Measurements from ENCODE around the gene PACSIN2. TPM values are rescaled to one million over a fixed set of nuclear protein-coding genes. Genes with fewer than 3 reads are reported as not detected.

PACSIN2 gene
- total RNA-seq, 6 experiments from 2014 or later: 21.4 to 67.0 (median 47.1) TPM

DNA sequence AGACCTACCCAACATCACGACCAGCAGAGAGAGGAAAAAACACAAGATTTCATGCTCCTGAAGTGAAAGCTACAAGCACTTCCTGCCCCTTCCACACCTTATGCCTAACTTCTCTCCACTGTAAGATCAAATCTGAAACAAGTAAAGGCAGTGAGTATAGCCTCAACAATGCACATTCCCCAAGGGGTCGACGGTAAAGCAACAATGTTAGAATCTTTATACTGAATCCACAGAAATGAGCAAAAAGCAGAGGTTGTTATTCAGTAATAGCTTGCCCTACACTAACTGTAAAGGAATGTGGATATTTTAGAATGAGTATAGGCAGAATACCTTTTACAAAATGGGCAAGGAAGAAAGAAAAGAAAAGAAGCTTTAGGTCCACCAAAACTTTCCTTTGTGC, 173.5 kb downstream of the PACSIN2 start:
- TF ChIP-seq, protein P1, sequence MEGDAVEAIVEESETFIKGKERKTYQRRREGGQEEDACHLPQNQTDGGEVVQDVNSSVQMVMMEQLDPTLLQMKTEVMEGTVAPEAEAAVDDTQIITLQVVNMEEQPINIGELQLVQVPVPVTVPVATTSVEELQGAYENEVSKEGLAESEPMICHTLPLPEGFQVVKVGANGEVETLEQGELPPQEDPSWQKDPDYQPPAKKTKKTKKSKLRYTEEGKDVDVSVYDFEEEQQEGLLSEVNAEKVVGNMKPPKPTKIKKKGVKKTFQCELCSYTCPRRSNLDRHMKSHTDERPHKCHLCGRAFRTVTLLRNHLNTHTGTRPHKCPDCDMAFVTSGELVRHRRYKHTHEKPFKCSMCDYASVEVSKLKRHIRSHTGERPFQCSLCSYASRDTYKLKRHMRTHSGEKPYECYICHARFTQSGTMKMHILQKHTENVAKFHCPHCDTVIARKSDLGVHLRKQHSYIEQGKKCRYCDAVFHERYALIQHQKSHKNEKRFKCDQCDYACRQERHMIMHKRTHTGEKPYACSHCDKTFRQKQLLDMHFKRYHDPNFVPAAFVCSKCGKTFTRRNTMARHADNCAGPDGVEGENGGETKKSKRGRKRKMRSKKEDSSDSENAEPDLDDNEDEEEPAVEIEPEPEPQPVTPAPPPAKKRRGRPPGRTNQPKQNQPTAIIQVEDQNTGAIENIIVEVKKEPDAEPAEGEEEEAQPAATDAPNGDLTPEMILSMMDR (IDR thresholded peaks at IDR 0.05): no peak
- TF ChIP-seq POLR2A (IDR thresholded peaks at IDR 0.05): no peak
- peaks cover 0 to 25% (median 10%) of the 10 kb centered on the region in 4 donors for H3K36me3 ChIP-seq
- no peak for DNase-seq
- H3K9me3 ChIP-seq: no peaks in the 10 kb centered on the region
- 45% methylated on average over 2 of the region's 3 CpGs for WGBS (ENCODE audit: insufficient coverage, low coverage, low lambda C conversion rate, missing lambda C conversion rate)
- intact Hi-C loops (cut with DNase I): no loop called here
- ATAC-seq: no peak
- H3K27me3 ChIP-seq: no peaks in the 10 kb centered on the region
- H3K4me3 ChIP-seq: no peak overlapping the region
- no peaks in the 10 kb centered on the region for H3K4me1 ChIP-seq
- H3K27ac ChIP-seq: no peak overlapping the region

DNA sequence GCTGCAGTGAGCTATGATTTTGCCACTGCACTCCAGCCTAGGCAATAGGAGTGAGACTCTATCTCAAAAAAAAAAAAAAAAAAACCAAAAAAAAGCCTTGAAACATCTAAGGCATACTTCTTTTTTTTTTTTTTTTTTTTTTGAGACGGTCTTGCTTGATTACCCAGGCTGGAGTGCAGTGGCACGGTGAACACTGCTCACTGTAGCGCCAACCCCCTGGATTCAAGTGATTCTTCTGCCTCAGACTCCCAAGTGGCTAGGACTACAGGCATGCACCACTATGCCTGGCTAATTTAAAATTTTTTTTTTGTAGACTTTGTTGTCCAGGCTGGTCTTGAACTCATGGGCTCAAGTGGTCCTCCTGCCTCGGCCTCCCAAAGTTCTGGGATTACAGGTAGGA, 177.4 kb downstream of the PACSIN2 start:
- ATAC-seq (no peak), DNase-seq (peak in 1 of 3 donors; percentile 12)
- Histone ChIP-seq H3K4me3 (no peak overlapping the region), H3K4me1 (no peaks in the 10 kb centered on the region), H3K9me3 (no peaks in the 10 kb centered on the region), H3K36me3 (peaks cover 5 to 50% (median 18%) of the 10 kb centered on the region in 4 donors), H3K27me3 (no peaks in the 10 kb centered on the region), H3K27ac (no peak overlapping the region)
- 96% methylated on average over 4 of the region's 4 CpGs for WGBS (ENCODE audit: insufficient coverage, low coverage, low lambda C conversion rate, missing lambda C conversion rate)
- intact Hi-C loops (cut with DNase I): no loop called here
- TF ChIP-seq, protein P1 (IDR thresholded peaks at IDR 0.05): no peak
- TF ChIP-seq POLR2A (IDR thresholded peaks at IDR 0.05): no peak

DNA sequence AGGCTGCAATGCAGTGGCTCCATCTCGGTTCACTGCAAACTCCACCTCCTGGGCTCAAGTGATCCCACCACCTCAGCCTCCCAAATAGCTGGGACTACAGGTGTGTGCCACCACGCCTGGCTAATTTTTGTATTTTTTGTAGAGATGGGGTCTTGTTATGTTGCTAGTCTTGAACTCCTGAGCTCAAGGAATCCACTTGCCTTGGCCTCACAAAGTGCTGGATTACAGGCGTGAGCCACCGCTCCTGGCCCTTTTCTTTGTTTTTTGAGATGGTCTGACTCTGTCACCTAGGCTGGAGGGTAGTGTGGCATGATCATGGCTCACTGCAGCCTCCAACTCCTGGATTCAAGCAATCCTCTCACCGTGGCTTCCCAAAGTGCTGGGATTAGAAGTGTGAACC, 178.9 kb downstream of the PACSIN2 start:
- intact Hi-C loops (cut with DNase I): no loop called here
- ATAC-seq (no peak), DNase-seq (peak in 1 of 3 donors; percentile 6)
- Histone ChIP-seq H3K27me3 (no peaks in the 10 kb centered on the region), H3K9me3 (no peaks in the 10 kb centered on the region), H3K27ac (no peak overlapping the region), H3K4me1 (no peaks in the 10 kb centered on the region), H3K4me3 (no peak overlapping the region), H3K36me3 (peaks cover 5 to 64% (median 22%) of the 10 kb centered on the region in 4 donors)
- WGBS (ENCODE audit: insufficient coverage, low coverage, low lambda C conversion rate, missing lambda C conversion rate): 100% methylated on average over 2 of the region's 5 CpGs
- no peak for TF ChIP-seq POLR2A (IDR thresholded peaks at IDR 0.05)
- TF ChIP-seq, protein P1 (IDR thresholded peaks at IDR 0.05): no peak

DNA sequence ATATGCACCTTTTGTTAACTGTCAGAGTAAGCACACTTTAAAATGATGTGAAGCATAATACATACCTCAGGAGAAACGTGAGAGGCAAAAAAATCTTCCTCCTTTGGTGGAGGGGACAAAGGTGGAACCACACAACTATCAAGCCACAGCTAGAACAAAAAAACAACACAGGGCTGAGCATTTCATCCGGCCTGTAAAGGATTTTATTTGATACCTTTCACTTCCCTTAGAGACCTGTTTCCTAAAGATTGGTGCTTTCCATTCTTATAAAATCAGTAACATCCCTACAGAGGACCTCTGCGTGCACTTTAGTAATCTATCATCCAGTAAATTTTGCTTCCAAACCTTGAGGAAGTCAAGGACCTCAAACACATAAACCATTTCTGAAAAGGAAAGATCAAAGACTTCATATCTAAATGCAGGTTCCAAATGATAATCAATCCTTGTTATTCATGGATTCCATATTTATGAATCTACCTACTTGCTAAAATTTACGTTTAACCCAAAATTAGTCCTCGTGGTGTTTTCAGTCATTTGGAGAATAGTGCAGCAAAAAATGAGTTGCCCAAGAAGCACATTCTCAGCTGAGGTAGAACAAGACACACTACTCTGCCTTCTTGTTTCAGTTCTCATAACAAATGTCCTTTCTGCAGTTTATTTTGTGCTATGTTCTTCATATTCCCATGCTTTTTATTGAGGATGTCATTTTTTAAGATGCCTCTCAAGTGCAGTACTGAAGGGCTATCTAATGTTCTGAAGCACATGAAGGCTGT, 180.6 kb downstream of the PACSIN2 start:
- no peak overlapping the region for H3K4me3 ChIP-seq
- ATAC-seq (no peak), DNase-seq (no peak)
- no peak for TF ChIP-seq POLR2A (IDR thresholded peaks at IDR 0.05)
- TF ChIP-seq, protein P1 (IDR thresholded peaks at IDR 0.05): no peak
- H3K4me1 ChIP-seq: no peaks in the 10 kb centered on the region
- H3K9me3 ChIP-seq: no peaks in the 10 kb centered on the region
- peaks cover 5 to 76% (median 30%) of the 10 kb centered on the region in 4 donors for H3K36me3 ChIP-seq
- intact Hi-C loops (cut with DNase I): no loop called here
- H3K27ac ChIP-seq: no peak overlapping the region
- no peaks in the 10 kb centered on the region for H3K27me3 ChIP-seq
- WGBS (ENCODE audit: insufficient coverage, low coverage, low lambda C conversion rate, missing lambda C conversion rate): 61% methylated on average over 5 of the region's 5 CpGs
